IMR-90 (cell line): ENCODE data around the gene THRAP3. TPM values are rescaled to one million over a fixed set of nuclear protein-coding genes. Genes with fewer than 3 reads are reported as not detected.

Experiments
- ATAC-seq: fragments of 200-7000 bp; cut with Tn5 transposase; 2 replicates; pipeline ENCODE4 v1.9.1; 2020; ENCODE audit warnings: low read depth, mild to moderate bottlenecking, moderate library complexity
- BruUV-seq: library from RNA; stranded (reverse); fragments of 400-500 nt; replicated peaks from 2 replicates; lab custom pipeline; 2021; lab: Mats Ljungman, UMichigan
- CTCF ChIA-PET: fragments of 300-600 bp; formaldehyde crosslinking; extraction: SDS; loops from one replicate; lab custom pipeline; 2021; ENCODE audit warnings: antibody characterized with exemption; lab: Yijun Ruan, JAX
- POLR2A ChIA-PET: fragments of 300-600 bp; sonication (Branson Sonifier 250); formaldehyde crosslinking; loops from one replicate; lab custom pipeline; 2022; ENCODE audit warnings: antibody characterized with exemption; ENCODE audit not compliant: unreplicated experiment; lab: Charles Lee
- DNase-seq: peaks from one replicate; pipeline ENCODE4 v3.0.0; 2013
- H2AFZ ChIP-seq: replicated peaks from 2 replicates; pipeline ENCODE3; 2013; ENCODE audit warnings: low read length, mild to moderate bottlenecking; ENCODE audit not compliant: poor library complexity
- H2AK5ac ChIP-seq: 2 replicates; pipeline ENCODE4 v1.6.1; 2013; ENCODE audit warnings: low read depth, low read length, inconsistent platforms
- H2AK9ac ChIP-seq: replicated peaks from 2 replicates; pipeline ENCODE3; 2013; ENCODE audit warnings: mild to moderate bottlenecking, low read depth, low read length, moderate library complexity; ENCODE audit not compliant: poor library complexity
- H2BK120ac ChIP-seq: 2 replicates; pipeline ENCODE4 v1.6.1; 2013; ENCODE audit warnings: low read depth, low read length, inconsistent platforms
- H2BK15ac ChIP-seq: 3 replicates; pipeline ENCODE4 v1.6.1; 2013; ENCODE audit warnings: low read depth, low read length, inconsistent platforms
- H2BK20ac ChIP-seq: 2 replicates; pipeline ENCODE4 v1.6.1; 2013; ENCODE audit warnings: low read depth, mild to moderate bottlenecking, inconsistent platforms, low read length, moderate library complexity
- H2BK5ac ChIP-seq: 2 replicates; pipeline ENCODE4 v1.6.1; 2013; ENCODE audit warnings: mild to moderate bottlenecking, low read depth, low read length, inconsistent platforms; ENCODE audit not compliant: poor library complexity, severe bottlenecking
- H3K14ac ChIP-seq: replicated peaks from 2 replicates; pipeline ENCODE4 v1.6.1; 2013; ENCODE audit warnings: low read depth, low read length, inconsistent platforms
- H3K18ac ChIP-seq: 2 replicates; pipeline ENCODE4 v1.6.1; 2013; ENCODE audit warnings: low read depth, low read length, control low read depth
- H3K23ac ChIP-seq: 2 replicates; pipeline ENCODE4 v1.6.1; 2013; ENCODE audit warnings: low read depth, low read length, inconsistent platforms
- H3K27ac ChIP-seq: 2 replicates; pipeline ENCODE4 v1.5.1; 2013; ENCODE audit warnings: mild to moderate bottlenecking, control low read depth, low read length; ENCODE audit not compliant: insufficient read depth
- H3K27me3 ChIP-seq: 2 replicates; pipeline ENCODE4 v1.6.1; 2013; ENCODE audit warnings: low read length; ENCODE audit not compliant: control insufficient read depth, insufficient read depth
- H3K36me3 ChIP-seq: 2 replicates; pipeline ENCODE4 v1.6.1; 2013; ENCODE audit warnings: low read length, mixed read lengths; ENCODE audit not compliant: control insufficient read depth, insufficient read depth
- H3K4ac ChIP-seq: 2 replicates; pipeline ENCODE4 v1.6.1; 2013; ENCODE audit warnings: low read depth, low read length, inconsistent platforms
- H3K4me1 ChIP-seq: 2 replicates; pipeline ENCODE4 v1.6.1; 2013; ENCODE audit warnings: low read length, mixed read lengths; ENCODE audit not compliant: control insufficient read depth, insufficient read depth
- H3K4me2 ChIP-seq: 2 replicates; pipeline ENCODE4 v1.6.1; 2013; ENCODE audit warnings: low read depth, mild to moderate bottlenecking, control low read depth, low read length, moderate library complexity
- H3K4me3 ChIP-seq: 2 replicates; pipeline ENCODE4 v1.5.1; 2013; ENCODE audit warnings: low read depth, mild to moderate bottlenecking, control low read depth, low read length, moderate library complexity; ENCODE audit not compliant: insufficient read depth
- H3K56ac ChIP-seq: 2 replicates; pipeline ENCODE4 v1.6.1; 2013; ENCODE audit warnings: low read length, inconsistent platforms; ENCODE audit not compliant: insufficient read depth; ENCODE audit errors: extremely low read depth
- H3K79me1 ChIP-seq, 2 experiments: 2 replicates each; pipeline ENCODE4 v1.6.1; 2013; ENCODE audit warnings: low read length in 2 of 2, inconsistent platforms in 1 of 2, low read depth in 1 of 2
- H3K9ac ChIP-seq: 2 replicates; pipeline ENCODE4 v1.6.1; 2013; ENCODE audit warnings: low read depth, low read length, control low read depth
- H3K9me1 ChIP-seq: 2 replicates; pipeline ENCODE4 v1.6.1; 2013; ENCODE audit warnings: low read length, inconsistent platforms; ENCODE audit not compliant: insufficient read depth
- H3K9me3 ChIP-seq: 2 replicates; pipeline ENCODE4 v1.6.1; 2013; ENCODE audit warnings: low read length; ENCODE audit not compliant: control insufficient read depth, insufficient read depth
- H4K20me1 ChIP-seq: 2 replicates; pipeline ENCODE4 v1.6.1; 2013; ENCODE audit warnings: low read length, inconsistent platforms; ENCODE audit not compliant: insufficient read depth
- H4K5ac ChIP-seq: 2 replicates; pipeline ENCODE4 v1.6.1; 2013; ENCODE audit warnings: mild to moderate bottlenecking, low read depth, low read length, control low read depth
- H4K8ac ChIP-seq, 2 experiments: 2 replicates each; pipeline ENCODE4 v1.6.1; 2013; ENCODE audit warnings: low read depth in 2 of 2, low read length in 2 of 2, control low read depth in 1 of 2, inconsistent platforms in 1 of 2
- H4K91ac ChIP-seq: 2 replicates; pipeline ENCODE4 v1.6.1; 2013; ENCODE audit warnings: low read depth, low read length, inconsistent platforms; ENCODE audit not compliant: insufficient read depth
- BHLHE40 ChIP-seq: fragments of 150-350 bp; IDR thresholded peaks from 2 replicates; pipeline ENCODE4 v1.6.1; 2016; ENCODE audit warnings: mild to moderate bottlenecking, low read depth, low read length
- CEBPB ChIP-seq: IDR thresholded peaks from 2 replicates; pipeline ENCODE4 v1.6.1; 2012; ENCODE audit warnings: low read depth, low read length, improper control_type of control experiment
- CHD1 ChIP-seq: IDR thresholded peaks from 2 replicates; pipeline ENCODE4 v1.6.1; 2012; ENCODE audit warnings: low read depth, low read length, improper control_type of control experiment
- CTCF ChIP-seq: conservative IDR thresholded peaks from 2 replicates; pipeline ENCODE4 v1.5.1; 2012; ENCODE audit warnings: mild to moderate bottlenecking, low read depth, low read length, improper control_type of control experiment
- ELK1 ChIP-seq: fragments of 150-350 bp; IDR thresholded peaks from 2 replicates; pipeline ENCODE4 v1.6.1; 2016; ENCODE audit warnings: low read depth, mild to moderate bottlenecking, low read length, moderate library complexity, borderline replicate concordance
- FOS ChIP-seq: fragments of 150-350 bp; IDR thresholded peaks from 2 replicates; pipeline ENCODE4 v1.6.1; 2016; ENCODE audit warnings: low read depth, low read length
- MAFK ChIP-seq: IDR thresholded peaks from 2 replicates; pipeline ENCODE4 v1.6.1; 2012; ENCODE audit warnings: low read depth, low read length, improper control_type of control experiment
- MXI1 ChIP-seq: IDR thresholded peaks from 2 replicates; pipeline ENCODE4 v1.6.1; 2012; ENCODE audit warnings: low read depth, mild to moderate bottlenecking, low read length, moderate library complexity, borderline replicate concordance
- NFE2L2 ChIP-seq: fragments of 150-350 bp; IDR thresholded peaks from 2 replicates; pipeline ENCODE4 v1.6.1; 2016; ENCODE audit warnings: low read depth, mild to moderate bottlenecking, low read length
- POLR2A ChIP-seq: IDR thresholded peaks from 2 replicates; pipeline ENCODE4 v1.6.1; 2012; ENCODE audit warnings: mild to moderate bottlenecking, low read depth, low read length
- RAD21 ChIP-seq: IDR thresholded peaks from 2 replicates; pipeline ENCODE4 v1.6.1; 2012; ENCODE audit warnings: low read length, improper control_type of control experiment
- RCOR1 ChIP-seq: IDR thresholded peaks from 2 replicates; pipeline ENCODE4 v1.6.1; 2012; ENCODE audit warnings: mild to moderate bottlenecking, low read length, improper control_type of control experiment; ENCODE audit not compliant: insufficient replicate concordance
- RFX5 ChIP-seq: IDR thresholded peaks from 2 replicates; pipeline ENCODE4 v1.8.0; 2012; ENCODE audit warnings: low read depth, mild to moderate bottlenecking, low read length, moderate library complexity
- SMC3 ChIP-seq: fragments of 150-350 bp; IDR thresholded peaks from 2 replicates; pipeline ENCODE4 v1.6.1; 2016; ENCODE audit warnings: low read depth, mild to moderate bottlenecking, antibody characterized with exemption, low read length, moderate library complexity
- USF2 ChIP-seq: fragments of 150-350 bp; IDR thresholded peaks from 2 replicates; pipeline ENCODE4 v1.6.1; 2017; ENCODE audit warnings: mild to moderate bottlenecking, antibody characterized with exemption, low read length, low read depth
- WGBS, 2 experiments: methylation state at CpG; one replicate each; pipeline versions ENCODE4 v1.1.5 to v1.1.7; 2013; ENCODE audit warnings: missing lambda C conversion rate in 2 of 2; ENCODE audit not compliant: insufficient read length in 1 of 2; ENCODE audit errors: extremely low coverage in 2 of 2; 5-methylcytosine and 5-hydroxymethylcytosine counted together
- dilution Hi-C: fragments of 300-500 bp; cut with HindIII; formaldehyde crosslinking; loops from one replicate; pipeline ENCODE4 v1.14.3; 2018; ENCODE audit warnings: low sequenced_read_pairs; ENCODE audit not compliant: unreplicated experiment
- in situ Hi-C: fragments of 300-500 bp; cut with MboI; formaldehyde crosslinking; loops from 3 replicates; pipeline ENCODE4 v1.14.3; 2019; ENCODE audit warnings: low sequenced_read_pairs, inconsistent platforms, mixed read lengths
- intact Hi-C: fragments of 100-400 bp; cut with micrococcal nuclease; formaldehyde crosslinking; loops from 2 replicates; pipeline ENCODE4 v1.10.0; 2022
- polyA plus RNA-seq, 3 experiments: library from polyadenylated mRNA; depleted of rRNA; stranded (reverse); fragments of >200 nt; gene quantifications; 2 replicates each; pipeline ENCODE4 v1.2.3, GENCODE V29; 2012; ENCODE audit warnings: low replicate concordance in 1 of 3
- total RNA-seq: library from RNA; depleted of rRNA; stranded (reverse); fragments of >200 nt; gene quantifications from 2 replicates; pipeline ENCODE4 v1.2.3, GENCODE V29; 2012

The THRAP3 gene
- total and polyA plus RNA-seq, 2 of the 4 experiments (the other 2 are of a cell fraction), result 60.6 to 66.5 TPM

GRCh38 chr1:36341626-36342320 lies 117.5 kb downstream of the THRAP3 start:
- CTCF ChIA-PET, result interaction anchor here (0.6 to 1.6 kb wide), 9 partner anchors 10 to 83 kb away, joined by 3 to 18 read pairs (median 3); no protein-coding TSS in a partner anchor
- DNase-seq, result no peak
- intact Hi-C loops, result loop anchor here (1.0 kb wide), 2 partner anchors 28 to 79 kb away; no protein-coding TSS in a partner anchor
- BruUV-seq, result no TSS peak
- Histone ChIP-seq H3K56ac (no peak overlapping the region), H2BK120ac (no peak overlapping the region), H2BK5ac (no peak overlapping the region), H4K91ac (no peak overlapping the region), H3K4me3 (no peak overlapping the region), H3K27me3 (no peaks in the 10 kb centered on the region), H4K5ac (no peak overlapping the region), H2BK15ac (no peak overlapping the region), H3K18ac (no peak overlapping the region), H3K4me2 (no peak overlapping the region), H3K14ac (no peak overlapping the region), H3K23ac (no peak overlapping the region), H3K4ac (no peak overlapping the region), H2AFZ (peak overlapping the region; percentile 27), H3K9me1 (peaks cover 8% of the 10 kb centered on the region; the same call in 1 of the 2 replicates), H3K79me1 (peaks cover 0 to 34% of the 10 kb centered on the region in 2 experiments; a peak in 2 of 4 replicates), H4K20me1 (no peaks in the 10 kb centered on the region), H2BK20ac (no peak overlapping the region), H3K9ac (no peak overlapping the region), H4K8ac (no peak overlapping the region), H3K36me3 (peaks cover 58% of the 10 kb centered on the region), H3K4me1 (peaks cover 12% of the 10 kb centered on the region), H3K9me3 (no peaks in the 10 kb centered on the region), H3K27ac (no peak overlapping the region), H2AK5ac (no peak overlapping the region), H2AK9ac (peak overlapping the region; percentile 50)
- ATAC-seq, result no peak
- WGBS, 2 experiments, result 93% methylated on average over 25 of the region's 34 CpGs; no CpG with 5 or more reads in 1 of the 2 experiments
- in situ Hi-C loops, result no loop called here
- POLR2A ChIA-PET, result interaction anchor here (0.6 kb wide), 1 partner anchor 45 kb away, joined by 3 read pairs; no protein-coding TSS in a partner anchor
- dilution Hi-C loops, result no loop called here
- TF ChIP-seq FOS (no peak), POLR2A (no peak), SMC3 (no peak), NFE2L2 (no peak), RCOR1 (no peak), CEBPB (no peak), CHD1 (no peak), CTCF (no peak), BHLHE40 (no peak), RFX5 (no peak), RAD21 (no peak), MAFK (no peak), ELK1 (no peak), USF2 (no peak), MXI1 (no peak)
